Endometrial microvascular endothelial cells (primary cell): ENCODE data around the gene ZNF281. TPM values are rescaled to one million over a fixed set of nuclear protein-coding genes. Genes with fewer than 3 reads are reported as not detected.

Source experiments
- total RNA-seq: library from RNA; depleted of rRNA; stranded (reverse); fragments of >200 nt; gene quantifications from one replicate; pipeline ENCODE4 v1.2.3, GENCODE V29; 2015; ENCODE audit errors: inconsistent ontology term

Gene ZNF281
- total RNA-seq, 1 donor from 2014 or later = 20.3 TPM

Other genes starting within 250 kb of the ZNF281 start
- 11.4 TPM for gene KIF14, start 210.7 kb upstream of the ZNF281 start, total RNA-seq